Common myeloid progenitor, CD34-positive (primary cell): ENCODE results near the gene SMC1B.

Source experiments
- CTCF ChIA-PET: fragments of 350-600 bp; sonication (Branson Sonifier 250); formaldehyde crosslinking; loops from one replicate; lab custom pipeline; 2021; ENCODE audit warnings: antibody characterized with exemption; lab: Charles Lee
- POLR2A ChIA-PET: fragments of 350-600 bp; sonication (Branson Sonifier 250); formaldehyde crosslinking; loops from one replicate; lab custom pipeline; 2021; ENCODE audit warnings: antibody characterized with exemption; lab: Charles Lee
- DNase-seq, 3 donors: peaks; one replicate each; pipeline versions ENCODE4 v3.0.0 to v3.0.0-alpha.2; 2013
- H3K27ac ChIP-seq, 2 experiments: 1 replicate in 1 of 2; 2 replicates in 1 of 2; pipeline ENCODE4 v1.7.0; 2013; ENCODE audit warnings: inconsistent platforms in 2 of 2, low read length in 2 of 2, mild to moderate bottlenecking in 2 of 2, low read depth in 1 of 2, moderate library complexity in 1 of 2; ENCODE audit not compliant: severe bottlenecking in 2 of 2, insufficient read depth in 1 of 2, poor library complexity in 1 of 2
- H3K27me3 ChIP-seq, 5 experiments: replicated peaks in 2 of 5; 1 replicate in 3 of 5; 2 replicates in 2 of 5; pipeline versions ENCODE4 v1.6.1 to v1.7.0; 2013; ENCODE audit warnings: low read length in 4 of 5, mild to moderate bottlenecking in 2 of 5, moderate library complexity in 2 of 5, inconsistent platforms in 1 of 5; ENCODE audit not compliant: insufficient read depth in 5 of 5, control insufficient read depth in 4 of 5
- H3K36me3 ChIP-seq, 4 experiments: 1 replicate in 2 of 4; 2 replicates in 2 of 4; pipeline versions ENCODE4 v1.6.1 to v1.7.0; 2013; ENCODE audit warnings: low read length in 3 of 4, control low read depth in 1 of 4, mild to moderate bottlenecking in 1 of 4; ENCODE audit not compliant: control insufficient read depth in 4 of 4, insufficient read depth in 4 of 4
- H3K4me1 ChIP-seq, 4 experiments: 1 replicate in 3 of 4; 2 replicates in 1 of 4; pipeline versions ENCODE4 v1.6.1 to v1.7.1; 2013; ENCODE audit warnings: low read length in 3 of 4, mild to moderate bottlenecking in 3 of 4, control low read depth in 1 of 4, inconsistent platforms in 1 of 4, moderate library complexity in 1 of 4; ENCODE audit not compliant: control insufficient read depth in 4 of 4, insufficient read depth in 4 of 4; ENCODE audit errors: control extremely low read depth in 1 of 4
- H3K4me3 ChIP-seq, 7 experiments: 1 replicate in 4 of 7; 2 replicates in 3 of 7; pipeline versions ENCODE4 v1.5.1 to v1.7.0; 2013; ENCODE audit warnings: mild to moderate bottlenecking in 7 of 7, low read length in 6 of 7, moderate library complexity in 6 of 7, inconsistent platforms in 2 of 7, low read depth in 2 of 7, control low read depth in 1 of 7; ENCODE audit not compliant: insufficient read depth in 4 of 7, control insufficient read depth in 1 of 7; ENCODE audit errors: extremely low read depth in 1 of 7
- H3K9me3 ChIP-seq, 5 experiments: 1 replicate in 4 of 5; 2 replicates in 1 of 5; pipeline versions ENCODE4 v1.6.1 to v1.7.1; 2013; ENCODE audit warnings: low read length in 4 of 5, mild to moderate bottlenecking in 2 of 5, inconsistent platforms in 1 of 5, low read depth in 1 of 5, moderate library complexity in 1 of 5; ENCODE audit not compliant: control insufficient read depth in 4 of 5, insufficient read depth in 2 of 5; ENCODE audit errors: control extremely low read depth in 1 of 5
- WGBS: methylation state at CpG from one replicate; pipeline ENCODE4 v1.1.5; 2013; ENCODE audit not compliant: insufficient coverage; 5-methylcytosine and 5-hydroxymethylcytosine counted together

SMC1B gene

DNA sequence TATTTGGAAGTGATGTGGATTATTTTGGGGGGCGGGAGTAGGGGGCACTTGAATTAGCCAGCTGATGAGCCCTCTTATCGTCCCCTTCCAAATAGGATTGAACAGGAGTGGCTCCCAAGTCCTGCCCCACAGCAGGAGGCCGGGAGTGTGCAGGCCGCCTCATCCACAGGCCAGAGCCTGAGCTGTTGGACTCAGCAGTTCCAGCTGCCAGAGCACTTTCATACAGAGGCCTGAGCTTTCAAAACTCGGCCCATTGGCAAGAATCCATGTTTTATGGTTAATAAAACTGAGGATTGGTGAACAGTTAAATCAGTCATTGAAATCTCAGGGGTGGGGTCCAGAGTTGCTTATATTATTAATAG is 94.1 kb downstream of the SMC1B start:
- ChIA-PET CTCF (no interaction called here), POLR2A (no interaction called here)
- H3K27me3 ChIP-seq, result no peaks in the 10 kb centered on the region
- peaks cover 3 to 17% (median 7%) of the 10 kb centered on the region in 4 experiments for H3K4me1 ChIP-seq
- no peaks in the 10 kb centered on the region for H3K9me3 ChIP-seq
- H3K4me3 ChIP-seq, result no peak overlapping the region
- H3K36me3 ChIP-seq, result peaks cover 3 to 24% (median 19%) of the 10 kb centered on the region in 4 experiments
- WGBS, result 98% methylated on average over 4 of the region's 5 CpGs
- peak overlapping the region in 1 of 2 experiments; percentile 22 for H3K27ac ChIP-seq
- no peak for DNase-seq

DNA sequence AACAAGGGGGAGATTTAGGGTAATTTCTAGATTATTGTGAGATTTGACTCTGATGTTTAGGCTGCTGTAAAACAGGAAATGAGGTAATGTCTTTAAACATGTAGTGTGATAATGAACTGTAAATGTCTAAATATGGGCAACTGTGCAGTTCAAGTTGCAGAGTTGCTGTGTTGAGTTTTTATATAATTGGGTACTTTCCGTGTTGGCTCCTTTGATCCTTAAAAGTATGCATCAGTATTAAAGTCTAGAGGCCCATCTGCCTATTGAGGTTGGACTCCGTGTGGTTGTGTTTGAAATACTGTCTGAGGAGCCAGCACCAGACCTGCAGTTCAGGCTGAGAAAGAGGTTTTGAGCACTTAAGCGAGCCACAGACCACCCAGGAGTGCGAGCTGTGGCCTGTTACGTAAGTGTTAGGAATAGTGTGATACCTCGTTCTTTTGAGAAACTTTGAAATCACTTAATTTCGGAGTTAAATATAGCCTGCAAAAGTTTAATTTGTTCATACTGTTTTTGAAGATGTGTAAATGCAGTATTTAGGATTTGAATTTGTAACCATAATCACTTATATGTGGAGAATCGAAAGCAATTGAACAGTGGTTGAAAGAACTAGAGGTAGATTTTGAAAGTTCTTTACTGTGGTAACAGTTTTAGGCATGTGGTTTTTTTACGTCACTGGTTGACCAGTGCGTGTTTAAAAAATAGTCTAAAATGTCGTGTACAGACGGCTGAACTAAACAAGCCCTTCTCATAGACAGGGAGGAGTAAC is 94.7 kb downstream of the SMC1B start:
- POLR2A ChIA-PET, result no interaction called here
- 97% methylated on average over 11 of the region's 12 CpGs for WGBS
- no peak overlapping the region for H3K4me3 ChIP-seq
- H3K9me3 ChIP-seq, result no peaks in the 10 kb centered on the region
- H3K4me1 ChIP-seq, result peaks cover 3 to 17% (median 7%) of the 10 kb centered on the region in 4 experiments
- H3K27ac ChIP-seq, result peak overlapping the region in 1 of 2 experiments; percentile 55
- H3K27me3 ChIP-seq, result no peaks in the 10 kb centered on the region
- CTCF ChIA-PET, result interaction anchor here (0.6 to 1.8 kb wide), 3 partner anchors 14 to 119 kb away, joined by 3 to 9 read pairs (median 6); no protein-coding TSS in a partner anchor
- peak; percentile 22 to 76 (median 70) for DNase-seq
- peaks cover 3 to 19% (median 15%) of the 10 kb centered on the region in 4 experiments for H3K36me3 ChIP-seq

DNA sequence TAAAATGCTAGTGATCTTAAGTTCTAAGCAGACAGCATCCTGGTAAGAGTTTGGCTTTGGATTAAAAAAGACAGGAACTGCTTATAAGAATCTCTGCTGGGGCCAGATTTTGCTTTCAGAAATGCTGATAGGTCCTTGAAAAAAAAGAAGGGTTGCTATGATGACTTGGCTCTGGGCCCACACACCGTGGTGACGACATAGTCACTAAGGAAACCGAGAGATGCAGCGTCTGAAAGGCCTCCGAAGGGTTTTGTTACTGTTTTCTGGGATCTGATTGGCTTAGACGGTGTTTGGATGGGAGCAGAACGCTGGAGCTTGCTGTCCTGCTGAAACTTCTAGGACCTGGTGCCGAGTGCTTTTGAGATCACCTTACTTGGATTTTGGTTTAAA is 95.2 kb downstream of the SMC1B start:
- peaks cover 3 to 17% (median 7%) of the 10 kb centered on the region in 4 experiments for H3K4me1 ChIP-seq
- 17% methylated on average over 8 of the region's 8 CpGs for WGBS

DNA sequence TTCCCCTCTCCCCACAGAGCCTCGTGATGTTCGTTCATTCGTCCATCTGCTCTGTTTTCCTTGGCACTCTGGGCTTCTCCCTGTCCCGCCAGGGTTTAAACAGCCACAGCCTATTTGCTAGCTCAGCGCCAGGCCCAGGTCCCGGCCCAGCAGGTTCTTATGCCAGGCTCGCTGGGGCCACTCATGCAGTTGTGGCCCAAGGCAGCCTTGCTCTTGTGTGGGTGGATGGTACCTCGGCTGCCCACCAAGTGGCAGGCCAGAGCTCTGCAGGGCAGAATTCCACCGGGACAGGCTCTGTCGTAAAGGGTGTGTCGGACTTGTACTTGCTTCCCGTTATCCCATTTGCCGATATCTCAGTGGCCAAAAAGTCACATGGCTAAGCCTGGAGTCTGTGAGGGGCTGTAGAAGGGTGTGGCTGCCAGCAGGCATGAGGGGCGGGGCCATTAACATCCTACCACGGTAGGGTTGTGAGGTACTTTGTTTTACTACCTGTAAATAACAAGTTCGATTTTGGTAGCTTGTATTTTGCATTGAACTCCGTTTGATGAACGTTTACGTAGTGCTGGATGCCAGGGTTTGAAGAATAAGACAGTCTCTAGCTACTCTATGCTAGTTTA is 95.7 kb downstream of the SMC1B start:
- ChIA-PET POLR2A (interaction anchor here (0.6 kb wide), 1 partner anchor 157 kb away, joined by 3 read pairs; no protein-coding TSS in a partner anchor), CTCF (interaction anchor here (0.6 to 1.8 kb wide), 4 partner anchors 16 to 120 kb away, joined by 3 to 9 read pairs (median 4); no protein-coding TSS in a partner anchor)
- Histone ChIP-seq H3K4me3 (no peak overlapping the region), H3K4me1 (peaks cover 3 to 17% (median 7%) of the 10 kb centered on the region in 4 experiments), H3K27ac (peak overlapping the region in 1 of 2 experiments; percentile 14), H3K9me3 (no peaks in the 10 kb centered on the region), H3K27me3 (no peaks in the 10 kb centered on the region), H3K36me3 (peaks cover 3 to 8% (median 6%) of the 10 kb centered on the region in 4 experiments)
- DNase-seq, result no peak
- 90% methylated on average over 16 of the region's 19 CpGs for WGBS

More for the DNA sequence above, 95.2 kb downstream of the SMC1B start:
- Histone ChIP-seq H3K9me3 (no peaks in the 10 kb centered on the region), H3K36me3 (peaks cover 3 to 13% (median 9%) of the 10 kb centered on the region in 4 experiments), H3K4me3 (no peak overlapping the region), H3K27me3 (no peaks in the 10 kb centered on the region), H3K27ac (peak overlapping the region in 1 of 2 experiments; percentile 55)
- DNase-seq, result peak; percentile 87 to 94 (median 92)
- CTCF ChIA-PET, result interaction anchor here (0.6 to 1.8 kb wide), 4 partner anchors 15 to 119 kb away, joined by 3 to 9 read pairs (median 4); no protein-coding TSS in a partner anchor
- POLR2A ChIA-PET, result no interaction called here

DNA sequence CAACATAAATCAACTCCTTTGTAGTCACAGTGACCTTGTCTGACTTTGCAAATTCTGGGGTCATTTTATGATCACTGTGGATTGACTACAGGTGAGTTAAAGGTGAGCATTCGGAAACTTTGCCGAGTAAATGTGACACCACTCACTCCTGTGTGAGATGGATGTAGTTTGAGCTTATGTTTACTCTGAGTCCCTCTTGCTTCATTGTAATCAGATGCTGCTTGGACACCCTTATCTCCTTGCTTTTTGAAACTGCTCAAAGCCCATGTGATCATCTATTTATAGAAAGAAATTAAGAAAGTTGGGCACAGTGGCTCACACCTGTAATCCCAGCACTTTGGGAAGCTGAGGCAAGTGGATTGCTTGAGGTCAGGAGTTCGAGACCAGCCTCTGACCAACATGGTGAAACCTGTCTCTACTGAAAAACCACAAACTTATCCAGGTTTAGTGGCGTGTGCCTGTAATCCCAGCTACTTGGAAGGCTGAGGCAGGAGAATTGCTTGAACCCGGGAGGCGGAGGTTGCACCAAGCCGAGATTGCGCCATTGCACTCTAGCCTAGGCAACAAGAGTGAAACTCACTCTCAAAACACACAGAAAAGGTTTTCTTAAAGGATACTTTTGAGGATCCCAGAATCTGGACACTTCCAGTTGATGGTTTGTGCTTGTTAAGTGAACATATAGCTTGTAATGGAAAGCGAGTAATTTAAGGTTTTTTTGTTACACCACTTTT is 96.4 kb downstream of the SMC1B start:
- H3K36me3 ChIP-seq, result peaks cover 0 to 3% (median 1%) of the 10 kb centered on the region in 4 experiments
- ChIA-PET CTCF (interaction anchor here (1.0 to 1.8 kb wide), 3 partner anchors 16 to 25 kb away, joined by 3 to 9 read pairs (median 6); no protein-coding TSS in a partner anchor), POLR2A (interaction anchor here (0.6 kb wide), 1 partner anchor 158 kb away, joined by 3 read pairs; no protein-coding TSS in a partner anchor)
- H3K9me3 ChIP-seq, result no peaks in the 10 kb centered on the region
- H3K27me3 ChIP-seq, result no peaks in the 10 kb centered on the region
- H3K4me3 ChIP-seq, result no peak overlapping the region
- 94% methylated on average over 6 of the region's 9 CpGs for WGBS
- H3K27ac ChIP-seq, result no peak overlapping the region
- H3K4me1 ChIP-seq, result peaks cover 3 to 17% (median 7%) of the 10 kb centered on the region in 4 experiments
- no peak for DNase-seq

DNA sequence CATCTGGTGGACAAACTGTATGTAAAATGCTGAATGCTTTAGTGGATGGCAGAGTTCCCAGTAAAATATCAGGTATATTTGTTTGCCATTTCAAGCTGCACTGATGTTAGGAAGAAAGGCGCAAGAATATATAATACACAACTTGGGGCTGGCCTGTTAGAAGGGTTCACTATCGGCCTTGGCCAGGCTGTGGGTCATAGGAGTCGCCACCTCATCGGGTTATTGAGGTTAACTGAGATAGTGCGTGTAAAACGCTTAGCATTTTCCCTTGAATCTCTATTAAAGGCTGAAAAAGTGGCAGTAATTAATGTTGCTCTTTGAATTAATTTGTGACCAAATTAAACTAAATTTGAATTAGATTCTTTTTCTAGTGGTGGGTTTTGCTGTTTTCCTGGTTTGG is 98.6 kb downstream of the SMC1B start:
- DNase-seq, result no peak
- no peaks in the 10 kb centered on the region for H3K27me3 ChIP-seq
- peak overlapping the region in 1 of 2 experiments; percentile 54 for H3K27ac ChIP-seq
- peaks cover 4 to 28% (median 22%) of the 10 kb centered on the region in 4 experiments for H3K4me1 ChIP-seq
- 96% methylated on average over 4 of the region's 6 CpGs for WGBS
- no peak overlapping the region for H3K4me3 ChIP-seq
- H3K9me3 ChIP-seq, result no peaks in the 10 kb centered on the region
- POLR2A ChIA-PET, result no interaction called here
- CTCF ChIA-PET, result no interaction called here
- H3K36me3 ChIP-seq, result no peaks in the 10 kb centered on the region
